ENCODE results near the gene UGGT2.

DNA sequence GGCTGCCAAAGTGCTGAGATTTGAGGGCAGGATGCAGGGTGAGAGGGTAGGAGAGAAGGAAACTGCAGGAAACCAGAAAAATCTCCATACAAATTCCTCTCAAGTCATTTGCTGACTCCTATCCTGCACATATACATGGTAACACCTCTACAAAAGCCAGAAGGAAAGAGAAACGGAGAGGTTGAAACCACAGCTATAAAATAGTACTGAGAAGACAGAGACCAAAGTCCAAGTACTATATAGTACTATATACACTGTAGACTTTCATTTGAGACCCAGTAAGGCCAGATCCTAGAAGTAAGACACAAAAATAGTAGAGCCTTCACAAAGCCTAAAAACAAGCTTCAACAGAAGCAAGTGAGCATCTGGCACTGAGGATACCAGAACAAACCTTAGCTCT lies 103.1 kb downstream of the UGGT2 start:
- TF ChIP-seq POLR2A (IDR thresholded peaks at IDR 0.05; ENCODE audit: low read depth, low read length) (no peak), POLR2AphosphoS5 (IDR thresholded peaks at IDR 0.05; ENCODE audit: low read depth, low read length) (no peak), SPI1 (IDR thresholded peaks at IDR 0.05; ENCODE audit: low read depth, low read length) (no peak), PAX5 (IDR thresholded peaks at IDR 0.05; ENCODE audit: insufficient read depth, low read length, severe bottlenecking) (no peak), TAF1 (IDR thresholded peaks at IDR 0.05; ENCODE audit: low read depth, low read length) (no peak)
